GM12878 (cell line): Measurements from ENCODE around the gene TMEM174. TPM values are rescaled to one million over a fixed set of nuclear protein-coding genes. Genes with fewer than 3 reads are reported as not detected.

Source experiments
- ATAC-seq: fragments of 200-7000 bp; cut with Tn5 transposase; 3 replicates; pipeline ENCODE4 v1.9.1; 2020; ENCODE audit warnings: mild to moderate bottlenecking, moderate library complexity
- Bru-seq: library from RNA; stranded (reverse); fragments of 400-500 nt; gene quantifications from one replicate; lab custom pipeline; 2021; lab: Mats Ljungman, UMichigan
- BruChase-seq, 2 experiments: library from RNA; stranded (reverse); fragments of 400-500 nt; gene quantifications; one replicate each; lab custom pipeline; 2021; lab: Mats Ljungman, UMichigan
- BruUV-seq: library from RNA; stranded (reverse); fragments of 400-500 nt; replicated peaks from 2 replicates; lab custom pipeline; 2021; lab: Mats Ljungman, UMichigan
- CTCF ChIA-PET: fragments of 300-600 bp; sonication (Branson Sonifier 250); formaldehyde crosslinking; extraction: SDS; loops from one replicate; lab custom pipeline; 2021; ENCODE audit warnings: inconsistent platforms; lab: Yijun Ruan, JAX
- POLR2A ChIA-PET: fragments of 350-600 bp; formaldehyde crosslinking; extraction: SDS; loops from one replicate; lab custom pipeline; 2021; ENCODE audit warnings: inconsistent platforms; lab: Charles Lee
- RAD21 ChIA-PET: fragments of 300-600 bp; sonication (Branson Sonifier 250); formaldehyde crosslinking; loops from one replicate; lab custom pipeline; 2023; ENCODE audit warnings: antibody characterized with exemption; ENCODE audit not compliant: unreplicated experiment; lab: Charles Lee
- SMC1A ChIA-PET: fragments of 300-600 bp; sonication (Branson Sonifier 250); formaldehyde crosslinking; loops from one replicate; lab custom pipeline; 2023; ENCODE audit not compliant: unreplicated experiment, uncharacterized antibody; lab: Charles Lee
- DNase-seq: peaks from one replicate; pipeline ENCODE4 v3.0.0-alpha.2; 2011; ENCODE audit warnings: low read depth, low spot score
- FAIRE-seq: peaks from 3 replicates; lab custom pipeline; 2011; peaks lifted over from hg19 to GRCh38; lab: Jason Lieb, UNC
- H2AFZ ChIP-seq: 2 replicates; pipeline ENCODE4 v1.6.0; 2011; ENCODE audit warnings: low read depth, low read length, control low read depth; ENCODE audit not compliant: control insufficient read depth
- H3K27ac ChIP-seq: 2 replicates; pipeline ENCODE4 v1.5.1; 2011; ENCODE audit warnings: control low read depth; ENCODE audit not compliant: control insufficient read depth, insufficient read depth
- H3K27me3 ChIP-seq, 2 experiments: replicated peaks in 1 of 2; 2 replicates each; pipeline versions ENCODE4 v1.6.0 to v1.6.1; 2011; ENCODE audit warnings: low read length in 1 of 2; ENCODE audit not compliant: control insufficient read depth in 2 of 2, insufficient read depth in 2 of 2
- H3K36me3 ChIP-seq, 2 experiments: 2 replicates each; pipeline ENCODE4 v1.5.1; 2011; ENCODE audit warnings: low read length in 1 of 2; ENCODE audit not compliant: control insufficient read depth in 2 of 2, insufficient read depth in 2 of 2
- H3K4me1 ChIP-seq: 2 replicates; pipeline ENCODE4 v1.6.1; 2011; ENCODE audit warnings: mild to moderate bottlenecking, low read length, moderate library complexity, mixed read lengths; ENCODE audit not compliant: control insufficient read depth, insufficient read depth
- H3K4me2 ChIP-seq: 2 replicates; pipeline ENCODE4 v1.6.0; 2011; ENCODE audit warnings: control low read depth; ENCODE audit not compliant: control insufficient read depth, insufficient read depth
- H3K4me3 ChIP-seq: fragments of 200-600 bp; sonication (generic); 2 replicates; pipeline ENCODE4 v1.5.1; 2016
- H3K79me2 ChIP-seq: 2 replicates; pipeline ENCODE4 v1.6.0; 2011; ENCODE audit warnings: low read length; ENCODE audit not compliant: control insufficient read depth, insufficient read depth
- H3K9ac ChIP-seq: 2 replicates; pipeline ENCODE4 v1.8.0; 2011; ENCODE audit warnings: low read length, control low read depth, mixed read lengths; ENCODE audit not compliant: control insufficient read depth, insufficient read depth
- H3K9me3 ChIP-seq: replicated peaks from 3 replicates; pipeline ENCODE4 v1.5.1; 2011; ENCODE audit warnings: mild to moderate bottlenecking, low read length; ENCODE audit not compliant: control insufficient read depth, insufficient read depth
- H4K20me1 ChIP-seq: 2 replicates; pipeline ENCODE4 v1.6.0; 2011; ENCODE audit not compliant: control insufficient read depth, insufficient read depth
- GATAD2B ChIP-seq: fragments of 450-650 bp; conservative IDR thresholded peaks from 2 replicates; pipeline ENCODE4 v1.6.1; 2017; ENCODE audit warnings: low read depth, mild to moderate bottlenecking, moderate library complexity
- HDAC2 ChIP-seq: fragments of 200-600 bp; sonication (generic); IDR thresholded peaks from 2 replicates; pipeline ENCODE4 v1.6.1; 2017
- RELA ChIP-seq: fragments of 450-650 bp; IDR thresholded peaks from 2 replicates; pipeline ENCODE4 v1.8.0; 2014; ENCODE audit warnings: borderline replicate concordance; ENCODE audit not compliant: partially characterized antibody
- SMC3 ChIP-seq: IDR thresholded peaks from 2 replicates; pipeline ENCODE4 v1.6.1; 2011; ENCODE audit warnings: low read length, improper control_type of control experiment, borderline replicate concordance
- SUPT20H ChIP-seq: IDR thresholded peaks from 2 replicates; pipeline ENCODE4 v1.6.1; 2011; ENCODE audit warnings: low read depth, mild to moderate bottlenecking, low read length, moderate library complexity, borderline replicate concordance; ENCODE audit not compliant: control insufficient read depth
- ZNF217 ChIP-seq: fragments of 450-650 bp; IDR thresholded peaks from 2 replicates; pipeline ENCODE4 v1.6.1; 2017; ENCODE audit warnings: antibody characterized with exemption, mild to moderate bottlenecking
- WGBS: methylation state at CpG from one replicate; pipeline ENCODE4 v1.1.6; 2016; ENCODE audit warnings: low lambda C conversion rate; ENCODE audit not compliant: insufficient replicate concordance, insufficient coverage; ENCODE audit errors: missing lambda C conversion rate; 5-methylcytosine and 5-hydroxymethylcytosine counted together
- in situ Hi-C: fragments of 300-500 bp; cut with MboI; formaldehyde crosslinking; loops from 9 replicates; pipeline ENCODE4 v1.14.3; 2018; ENCODE audit warnings: mixed read lengths
- intact Hi-C: fragments of 100-400 bp; cut with micrococcal nuclease; formaldehyde crosslinking; loops from one replicate; pipeline ENCODE4 v1.14.2; 2022; ENCODE audit not compliant: unreplicated experiment
- long read RNA-seq, 2 experiments: library from polyadenylated mRNA; unstranded; transcript quantifications; one replicate each; pipeline ENCODE4 v2.0.0, GENCODE V29; 2019 to 2020
- polyA minus RNA-seq, 3 experiments: library from RNA; depleted of rRNA, polyadenylated mRNA; stranded (reverse); fragments of >200 nt; gene quantifications; 2 replicates each; pipeline ENCODE4 v1.2.3, GENCODE V29; 2011
- polyA plus RNA-seq, 11 experiments: library from polyadenylated mRNA; depleted of rRNA in 4 of 11; unstranded in 6 of 11; stranded (reverse) in 5 of 11; fragments of >200 nt; fragmentation: Nextera tagmentation in 4 of 11; fragmentation: Illumina TruSeq in 1 of 11; extraction: Ambion mirVana in 4 of 11; extraction: Trizol in 1 of 11; gene quantifications; 1 replicate in 1 of 11; 2 replicates in 10 of 11; pipeline versions ENCODE4 v1.2.1 to v1.2.3, GENCODE V29; 2011 to 2016; ENCODE audit warnings: inconsistent platforms in 2 of 11, missing spikeins in 2 of 11, low read depth in 1 of 11
- total RNA-seq, 4 experiments: library from RNA; depleted of rRNA in 3 of 4; stranded (reverse); fragments of >200 nt in 3 of 4; fragmentation: Illumina TruSeq in 1 of 4; extraction: Trizol in 1 of 4; gene quantifications; 2 replicates each; pipeline versions ENCODE4 v1.2.1 to v1.2.3, GENCODE V29; 2013 to 2021
- TF ChIP-seq, protein P1 (sequence below): fragments of 450-650 bp; IDR thresholded peaks from 2 replicates; pipeline ENCODE4 v1.6.1; 2017; ENCODE audit warnings: antibody characterized with exemption, mild to moderate bottlenecking, moderate library complexity
- TF ChIP-seq, protein P2 (sequence below): IDR thresholded peaks from 2 replicates; pipeline ENCODE4 v1.6.1; 2011; ENCODE audit warnings: borderline replicate concordance, low read depth, mild to moderate bottlenecking, moderate library complexity, mixed read lengths, low read length; ENCODE audit not compliant: insufficient read depth; ENCODE audit errors: extremely low read length

The TMEM174 gene, protein sequence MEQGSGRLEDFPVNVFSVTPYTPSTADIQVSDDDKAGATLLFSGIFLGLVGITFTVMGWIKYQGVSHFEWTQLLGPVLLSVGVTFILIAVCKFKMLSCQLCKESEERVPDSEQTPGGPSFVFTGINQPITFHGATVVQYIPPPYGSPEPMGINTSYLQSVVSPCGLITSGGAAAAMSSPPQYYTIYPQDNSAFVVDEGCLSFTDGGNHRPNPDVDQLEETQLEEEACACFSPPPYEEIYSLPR
- total RNA-seq (2013; cell fraction: nucleolus; rRNA removed) = not detected in 2 replicates
- not detected in 2 replicates for total RNA-seq (2014; rRNA removed)
- total RNA-seq (2014; rRNA removed; fragmentation: Illumina TruSeq; extraction: Trizol) = not detected in 2 replicates
- total RNA-seq (2021) = not detected in 2 replicates
- polyA plus RNA-seq (2011; ENCODE audit: low read depth) = not detected
- not detected in 2 replicates for polyA plus RNA-seq (2011; rRNA removed)
- polyA plus RNA-seq (2011; cell fraction: cytosol; rRNA removed) = not detected in 2 replicates
- polyA plus RNA-seq (2011; cell fraction: nucleus; rRNA removed) = not detected in 2 replicates
- not detected in 2 replicates for polyA plus RNA-seq (2012)
- not detected in 2 replicates for polyA plus RNA-seq (2014; fragmentation: Illumina TruSeq; extraction: Trizol)
- polyA plus RNA-seq (2014; fragmentation: Nextera tagmentation; extraction: Ambion mirVana) = not detected
- not detected in 2 replicates for polyA plus RNA-seq (2014; rRNA removed)
- polyA plus RNA-seq (2016; fragmentation: Nextera tagmentation; extraction: Ambion mirVana) = not detected
- polyA minus RNA-seq (2011; rRNA and poly(A)+ RNA removed) = not detected in 2 replicates
- not detected in 2 replicates for polyA minus RNA-seq (2011; cell fraction: cytosol; rRNA and poly(A)+ RNA removed)
- polyA minus RNA-seq (2011; cell fraction: nucleus; rRNA and poly(A)+ RNA removed) = not detected in 2 replicates
- Bru-seq, nascent RNA = not detected
- BruChase-seq, experiment 1, labeled RNA remaining after a 6-hour chase = not detected
- BruChase-seq, experiment 2, labeled RNA remaining after a 2-hour chase = not detected
- long read RNA-seq, experiment 1 = 0 reads
- long read RNA-seq, experiment 2 = 0 reads

DNA sequence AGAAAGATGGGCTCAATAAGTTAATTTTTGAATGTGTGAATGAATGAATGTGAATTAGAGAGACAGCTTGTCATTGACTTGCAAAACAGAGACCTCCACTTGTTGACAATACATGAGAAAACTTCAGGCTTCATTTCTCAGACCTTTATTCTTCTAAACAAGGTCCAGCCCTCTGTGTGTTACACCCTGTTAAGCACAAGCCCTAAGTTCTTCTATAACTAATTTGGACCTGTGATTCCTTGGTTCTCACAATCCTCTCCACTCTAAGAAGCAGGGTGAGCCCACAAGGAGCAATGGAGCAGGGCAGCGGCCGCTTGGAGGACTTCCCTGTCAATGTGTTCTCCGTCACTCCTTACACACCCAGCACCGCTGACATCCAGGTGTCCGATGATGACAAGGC lies at the start of gene TMEM174:
TSS of gene TMEM174 (plus strand) at position 243 of the 400 bp plus-strand sequence. CDS start at position 294, 51 bp downstream.
- no peak within 1 kb of the TSS for H3K27ac ChIP-seq
- peaks cover 2 to 5% of the 10 kb centered on the region in 2 experiments for H3K27me3 ChIP-seq
- H4K20me1 ChIP-seq = no peaks in the 10 kb centered on the region
- H3K79me2 ChIP-seq = no peaks in the 10 kb centered on the region
- H2AFZ ChIP-seq = no peak within 1 kb of the TSS
- no peak for ATAC-seq
- intact Hi-C loops = no loop called here
- ChIA-PET RAD21 (no interaction called here), SMC1A (no interaction called here), CTCF (no interaction called here), POLR2A (no interaction called here)
- no TSS peak for BruUV-seq
- H3K4me3 ChIP-seq = no peak within 1 kb of the TSS
- WGBS = 67% methylated on average over 5 of the region's 5 CpGs
- in situ Hi-C loops = no loop called here
- TF ChIP-seq SMC3 = no peak
- no peak for TF ChIP-seq HDAC2
- TF ChIP-seq SUPT20H = no peak
- TF ChIP-seq, protein P1, sequence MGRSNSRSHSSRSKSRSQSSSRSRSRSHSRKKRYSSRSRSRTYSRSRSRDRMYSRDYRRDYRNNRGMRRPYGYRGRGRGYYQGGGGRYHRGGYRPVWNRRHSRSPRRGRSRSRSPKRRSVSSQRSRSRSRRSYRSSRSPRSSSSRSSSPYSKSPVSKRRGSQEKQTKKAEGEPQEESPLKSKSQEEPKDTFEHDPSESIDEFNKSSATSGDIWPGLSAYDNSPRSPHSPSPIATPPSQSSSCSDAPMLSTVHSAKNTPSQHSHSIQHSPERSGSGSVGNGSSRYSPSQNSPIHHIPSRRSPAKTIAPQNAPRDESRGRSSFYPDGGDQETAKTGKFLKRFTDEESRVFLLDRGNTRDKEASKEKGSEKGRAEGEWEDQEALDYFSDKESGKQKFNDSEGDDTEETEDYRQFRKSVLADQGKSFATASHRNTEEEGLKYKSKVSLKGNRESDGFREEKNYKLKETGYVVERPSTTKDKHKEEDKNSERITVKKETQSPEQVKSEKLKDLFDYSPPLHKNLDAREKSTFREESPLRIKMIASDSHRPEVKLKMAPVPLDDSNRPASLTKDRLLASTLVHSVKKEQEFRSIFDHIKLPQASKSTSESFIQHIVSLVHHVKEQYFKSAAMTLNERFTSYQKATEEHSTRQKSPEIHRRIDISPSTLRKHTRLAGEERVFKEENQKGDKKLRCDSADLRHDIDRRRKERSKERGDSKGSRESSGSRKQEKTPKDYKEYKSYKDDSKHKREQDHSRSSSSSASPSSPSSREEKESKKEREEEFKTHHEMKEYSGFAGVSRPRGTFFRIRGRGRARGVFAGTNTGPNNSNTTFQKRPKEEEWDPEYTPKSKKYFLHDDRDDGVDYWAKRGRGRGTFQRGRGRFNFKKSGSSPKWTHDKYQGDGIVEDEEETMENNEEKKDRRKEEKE = no peak
- TF ChIP-seq, protein P2, sequence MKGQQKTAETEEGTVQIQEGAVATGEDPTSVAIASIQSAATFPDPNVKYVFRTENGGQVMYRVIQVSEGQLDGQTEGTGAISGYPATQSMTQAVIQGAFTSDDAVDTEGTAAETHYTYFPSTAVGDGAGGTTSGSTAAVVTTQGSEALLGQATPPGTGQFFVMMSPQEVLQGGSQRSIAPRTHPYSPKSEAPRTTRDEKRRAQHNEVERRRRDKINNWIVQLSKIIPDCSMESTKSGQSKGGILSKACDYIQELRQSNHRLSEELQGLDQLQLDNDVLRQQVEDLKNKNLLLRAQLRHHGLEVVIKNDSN = no peak
- TF ChIP-seq GATAD2B = no peak
- TF ChIP-seq RELA = no peak
- TF ChIP-seq ZNF217 = no peak
- H3K4me1 ChIP-seq = no peaks in the 10 kb centered on the region
- no peaks in the 10 kb centered on the region for H3K36me3 ChIP-seq
- 0 out of 2 replicates have a peak within 1 kb of the TSS, but pooled peaks have one; percentile 42 for H3K4me2 ChIP-seq
- no peak for FAIRE-seq
- DNase-seq = no peak
- H3K9ac ChIP-seq = no peak within 1 kb of the TSS
- H3K9me3 ChIP-seq = no peaks in the 10 kb centered on the region; the same call in 2 of the 3 replicates
